WTC11 (cell line): Measurements from ENCODE around the gene SUPV3L1. TPM values are rescaled to one million over a fixed set of nuclear protein-coding genes. Genes with fewer than 3 reads are reported as not detected.

Experiments used
- ATAC-seq: fragments of 200-7000 bp; cut with Tn5 transposase; 2 replicates; pipeline ENCODE4 v1.10.0; 2021; ENCODE audit warnings: mild to moderate bottlenecking, moderate library complexity
- CTCF ChIA-PET: fragments of 300-600 bp; sonication (Branson Sonifier 250); formaldehyde crosslinking; loops from one replicate; lab custom pipeline; 2021; ENCODE audit warnings: antibody characterized with exemption; lab: Charles Lee
- POLR2A ChIA-PET: fragments of 350-600 bp; sonication (Branson Sonifier 250); formaldehyde crosslinking; loops from one replicate; lab custom pipeline; 2021; ENCODE audit warnings: antibody characterized with exemption; lab: Charles Lee
- DNase-seq: peaks from one replicate; pipeline ENCODE4 v3.0.0; 2021; ENCODE audit warnings: low spot score
- H3K27ac Mint-ChIP-seq: 2 replicates; pipeline ENCODE4 v1.8.0; 2021; ENCODE audit warnings: mixed read lengths
- H3K27me3 Mint-ChIP-seq: 2 replicates; pipeline ENCODE4 v1.8.0; 2021; ENCODE audit warnings: low read depth, mild to moderate bottlenecking, moderate library complexity, mixed read lengths
- H3K36me3 Mint-ChIP-seq: 2 replicates; pipeline ENCODE4 v1.8.0; 2021; ENCODE audit warnings: mixed read lengths
- H3K4me1 Mint-ChIP-seq: 2 replicates; pipeline ENCODE4 v1.8.0; 2022; ENCODE audit warnings: mixed read lengths
- H3K4me3 Mint-ChIP-seq: 2 replicates; pipeline ENCODE4 v1.8.0; 2021; ENCODE audit warnings: mild to moderate bottlenecking, moderate library complexity, mixed read lengths
- H3K9me3 Mint-ChIP-seq: 2 replicates; pipeline ENCODE4 v1.8.0; 2021; ENCODE audit warnings: mixed read lengths
- CREB1 ChIP-seq: sonication (generic); formaldehyde crosslinking; IDR thresholded peaks from 2 replicates; pipeline ENCODE4 v1.8.0; 2023; ENCODE audit warnings: mild to moderate bottlenecking, missing genetic modification reagents
- CREM ChIP-seq: sonication (generic); formaldehyde crosslinking; IDR thresholded peaks from 2 replicates; pipeline ENCODE4 v1.8.1; 2022; ENCODE audit warnings: mild to moderate bottlenecking, missing genetic modification reagents, moderate library complexity
- FOXJ3 ChIP-seq: sonication (generic); formaldehyde crosslinking; IDR thresholded peaks from 2 replicates; pipeline ENCODE4 v1.9.0; 2021; ENCODE audit warnings: missing genetic modification reagents, mild to moderate bottlenecking, borderline replicate concordance
- IRF2 ChIP-seq: sonication (generic); formaldehyde crosslinking; IDR thresholded peaks from 2 replicates; pipeline ENCODE4 v1.8.0; 2022; ENCODE audit warnings: low read depth, missing genetic modification reagents, borderline replicate concordance
- JAZF1 ChIP-seq: fragments of 250-450 bp; sonication (Bioruptor Pico); IDR thresholded peaks from 2 replicates; pipeline ENCODE4 v1.9.0; 2021; ENCODE audit warnings: moderate library complexity, mild to moderate bottlenecking, inconsistent platforms
- MXD4 ChIP-seq: fragments of 250-450 bp; sonication (Bioruptor Pico); IDR thresholded peaks from 2 replicates; pipeline ENCODE4 v1.8.0; 2021; ENCODE audit warnings: mild to moderate bottlenecking, moderate library complexity, borderline replicate concordance
- NFE2L1 ChIP-seq: sonication (generic); formaldehyde crosslinking; IDR thresholded peaks from 2 replicates; pipeline ENCODE4 v1.8.1; 2023; ENCODE audit warnings: missing genetic modification reagents
- NFYB ChIP-seq: sonication (generic); formaldehyde crosslinking; conservative IDR thresholded peaks from 2 replicates; pipeline ENCODE4 v1.8.0; 2022; ENCODE audit warnings: low read depth, missing genetic modification reagents
- PREB ChIP-seq: sonication (generic); formaldehyde crosslinking; IDR thresholded peaks from 2 replicates; pipeline ENCODE4 v1.8.1; 2022; ENCODE audit warnings: mild to moderate bottlenecking, missing genetic modification reagents, moderate library complexity, borderline replicate concordance
- PRRX2 ChIP-seq: fragments of 250-450 bp; sonication (Bioruptor Pico); IDR thresholded peaks from 2 replicates; pipeline ENCODE4 v1.8.0; 2021; ENCODE audit warnings: mild to moderate bottlenecking
- RELA ChIP-seq: sonication (generic); formaldehyde crosslinking; IDR thresholded peaks from 2 replicates; pipeline ENCODE4 v1.8.1; 2022; ENCODE audit warnings: missing genetic modification reagents, mild to moderate bottlenecking, borderline replicate concordance
- SMAD3 ChIP-seq: sonication (generic); formaldehyde crosslinking; IDR thresholded peaks from 2 replicates; pipeline ENCODE4 v1.8.0; 2022; ENCODE audit warnings: missing genetic modification reagents, mild to moderate bottlenecking, borderline replicate concordance
- SP1 ChIP-seq: sonication (generic); formaldehyde crosslinking; conservative IDR thresholded peaks from 2 replicates; pipeline ENCODE4 v1.8.1; 2022; ENCODE audit warnings: missing genetic modification reagents
- TEAD4 ChIP-seq: sonication (generic); formaldehyde crosslinking; IDR thresholded peaks from 2 replicates; pipeline ENCODE4 v1.8.0; 2022; ENCODE audit warnings: mild to moderate bottlenecking, missing genetic modification reagents
- TP53 ChIP-seq: sonication (generic); formaldehyde crosslinking; IDR thresholded peaks from 2 replicates; pipeline ENCODE4 v1.8.1; 2023; ENCODE audit warnings: mild to moderate bottlenecking, missing genetic modification reagents
- USF1 ChIP-seq: sonication (generic); formaldehyde crosslinking; IDR thresholded peaks from 2 replicates; pipeline ENCODE4 v1.8.0; 2022; ENCODE audit warnings: mild to moderate bottlenecking, missing genetic modification reagents
- ZNF219 ChIP-seq: sonication (generic); formaldehyde crosslinking; IDR thresholded peaks from 2 replicates; pipeline ENCODE4 v1.8.0; 2023; ENCODE audit warnings: missing genetic modification reagents, mild to moderate bottlenecking, borderline replicate concordance
- ZNF512 ChIP-seq: sonication (generic); formaldehyde crosslinking; IDR thresholded peaks from 2 replicates; pipeline ENCODE4 v1.8.1; 2022; ENCODE audit warnings: missing genetic modification reagents, borderline replicate concordance
- total RNA-seq: library from RNA; stranded (reverse); gene quantifications from 3 replicates; pipeline ENCODE4 v1.2.3, GENCODE V29; 2021
- TF ChIP-seq, protein P1 (sequence below): sonication (generic); formaldehyde crosslinking; IDR thresholded peaks from 2 replicates; pipeline ENCODE4 v1.8.0; 2022; ENCODE audit warnings: mild to moderate bottlenecking, missing genetic modification reagents
- TF ChIP-seq, protein P2 (sequence below): sonication (generic); formaldehyde crosslinking; IDR thresholded peaks from 2 replicates; pipeline ENCODE4 v1.8.1; 2023; ENCODE audit warnings: mild to moderate bottlenecking, moderate library complexity, missing genetic modification reagents
- TF ChIP-seq, protein P3 (sequence below): sonication (generic); formaldehyde crosslinking; IDR thresholded peaks from 2 replicates; pipeline ENCODE4 v1.8.1; 2023; ENCODE audit warnings: mild to moderate bottlenecking, missing genetic modification reagents, moderate library complexity
- TF ChIP-seq, protein P4 (sequence below): sonication (generic); formaldehyde crosslinking; IDR thresholded peaks from 2 replicates; pipeline ENCODE4 v1.8.1; 2022; ENCODE audit warnings: low read depth, missing genetic modification reagents, borderline replicate concordance
- TF ChIP-seq, protein P5 (sequence below): sonication (generic); formaldehyde crosslinking; IDR thresholded peaks from 2 replicates; pipeline ENCODE4 v1.8.1; 2022; ENCODE audit warnings: mild to moderate bottlenecking, moderate library complexity, missing genetic modification reagents

SUPV3L1 gene
- total RNA-seq, 1 experiment from 2014 or later = 41.2 TPM

- Mint-ChIP-seq H3K4me1 (no peaks in the 10 kb centered on the region), H3K9me3 (no peaks in the 10 kb centered on the region), H3K4me3 (no peak overlapping the region), H3K27me3 (no peaks in the 10 kb centered on the region), H3K36me3 (peaks cover 5% of the 10 kb centered on the region), H3K27ac (no peak overlapping the region)
- no peak for DNase-seq
- TF ChIP-seq CREB1 (CRISPR knock-in tag) (no peak), JAZF1 (CRISPR knock-in tag) (no peak), USF1 (CRISPR knock-in tag) (no peak), SP1 (CRISPR knock-in tag) (no peak), ZNF219 (CRISPR knock-in tag) (no peak), MXD4 (CRISPR knock-in tag) (no peak), TP53 (CRISPR knock-in tag) (no peak), ZNF512 (CRISPR knock-in tag) (no peak), IRF2 (CRISPR knock-in tag) (no peak), TEAD4 (CRISPR knock-in tag) (no peak), RELA (CRISPR knock-in tag) (no peak), NFYB (CRISPR knock-in tag) (no peak), PRRX2 (CRISPR knock-in tag) (no peak), PREB (CRISPR knock-in tag) (no peak), CREM (CRISPR knock-in tag) (no peak)
- TF ChIP-seq, protein P1, sequence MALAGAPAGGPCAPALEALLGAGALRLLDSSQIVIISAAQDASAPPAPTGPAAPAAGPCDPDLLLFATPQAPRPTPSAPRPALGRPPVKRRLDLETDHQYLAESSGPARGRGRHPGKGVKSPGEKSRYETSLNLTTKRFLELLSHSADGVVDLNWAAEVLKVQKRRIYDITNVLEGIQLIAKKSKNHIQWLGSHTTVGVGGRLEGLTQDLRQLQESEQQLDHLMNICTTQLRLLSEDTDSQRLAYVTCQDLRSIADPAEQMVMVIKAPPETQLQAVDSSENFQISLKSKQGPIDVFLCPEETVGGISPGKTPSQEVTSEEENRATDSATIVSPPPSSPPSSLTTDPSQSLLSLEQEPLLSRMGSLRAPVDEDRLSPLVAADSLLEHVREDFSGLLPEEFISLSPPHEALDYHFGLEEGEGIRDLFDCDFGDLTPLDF (CRISPR knock-in tag) = no peak
- TF ChIP-seq, protein P2, sequence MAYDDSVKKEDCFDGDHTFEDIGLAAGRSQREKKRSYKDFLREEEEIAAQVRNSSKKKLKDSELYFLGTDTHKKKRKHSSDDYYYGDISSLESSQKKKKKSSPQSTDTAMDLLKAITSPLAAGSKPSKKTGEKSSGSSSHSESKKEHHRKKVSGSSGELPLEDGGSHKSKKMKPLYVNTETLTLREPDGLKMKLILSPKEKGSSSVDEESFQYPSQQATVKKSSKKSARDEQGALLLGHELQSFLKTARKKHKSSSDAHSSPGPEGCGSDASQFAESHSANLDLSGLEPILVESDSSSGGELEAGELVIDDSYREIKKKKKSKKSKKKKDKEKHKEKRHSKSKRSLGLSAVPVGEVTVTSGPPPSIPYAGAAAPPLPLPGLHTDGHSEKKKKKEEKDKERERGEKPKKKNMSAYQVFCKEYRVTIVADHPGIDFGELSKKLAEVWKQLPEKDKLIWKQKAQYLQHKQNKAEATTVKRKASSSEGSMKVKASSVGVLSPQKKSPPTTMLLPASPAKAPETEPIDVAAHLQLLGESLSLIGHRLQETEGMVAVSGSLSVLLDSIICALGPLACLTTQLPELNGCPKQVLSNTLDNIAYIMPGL (CRISPR knock-in tag) = no peak
- TF ChIP-seq, protein P3, sequence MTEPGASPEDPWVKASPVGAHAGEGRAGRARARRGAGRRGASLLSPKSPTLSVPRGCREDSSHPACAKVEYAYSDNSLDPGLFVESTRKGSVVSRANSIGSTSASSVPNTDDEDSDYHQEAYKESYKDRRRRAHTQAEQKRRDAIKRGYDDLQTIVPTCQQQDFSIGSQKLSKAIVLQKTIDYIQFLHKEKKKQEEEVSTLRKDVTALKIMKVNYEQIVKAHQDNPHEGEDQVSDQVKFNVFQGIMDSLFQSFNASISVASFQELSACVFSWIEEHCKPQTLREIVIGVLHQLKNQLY (CRISPR knock-in tag) = no peak
- ChIA-PET POLR2A (no interaction called here), CTCF (no interaction called here)
- no peak for ATAC-seq
These were observed 33.7 kb downstream of the SUPV3L1 start for GRCh38 chr10:69213591-69214311.

DNA sequence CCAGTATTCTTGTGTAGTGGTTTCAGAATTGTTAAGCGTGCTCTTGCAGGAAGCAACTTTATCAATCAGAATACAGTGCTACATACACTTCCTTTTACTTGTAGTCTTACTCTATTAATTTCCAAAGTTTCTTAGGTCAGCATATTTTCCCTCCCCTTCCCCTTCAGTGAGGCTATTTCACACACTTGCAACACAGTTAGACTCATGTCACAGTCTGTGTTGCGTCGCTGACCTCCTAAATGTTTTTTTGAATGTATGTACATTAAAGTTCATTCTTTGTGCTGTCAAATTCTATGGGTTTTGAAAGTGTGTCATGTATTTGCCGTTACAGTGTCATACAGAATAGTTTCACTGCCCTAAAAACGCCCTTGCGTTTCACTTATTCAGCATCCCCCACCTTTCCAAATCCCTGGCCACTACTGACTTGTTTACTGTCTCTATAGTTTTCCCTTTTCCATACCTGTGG is 34.7 kb downstream of the SUPV3L1 start:
- no peak for DNase-seq
- no peak for ATAC-seq
- H3K27me3 Mint-ChIP-seq = no peaks in the 10 kb centered on the region
- no peaks in the 10 kb centered on the region for H3K4me1 Mint-ChIP-seq
- no peaks in the 10 kb centered on the region for H3K36me3 Mint-ChIP-seq
- POLR2A ChIA-PET = no interaction called here
- no peaks in the 10 kb centered on the region for H3K9me3 Mint-ChIP-seq
- CTCF ChIA-PET = interaction anchor here (0.7 to 1.2 kb wide), 3 partner anchors 178 to 193 kb away, joined by 3 read pairs; no protein-coding TSS in a partner anchor
- H3K27ac Mint-ChIP-seq = no peak overlapping the region
- no peak overlapping the region for H3K4me3 Mint-ChIP-seq
- TF ChIP-seq FOXJ3 (no peak), SMAD3 (CRISPR knock-in tag) (no peak), NFE2L1 (CRISPR knock-in tag) (no peak), ZNF512 (CRISPR knock-in tag) (no peak), RELA (CRISPR knock-in tag) (no peak)
- TF ChIP-seq, protein P4, sequence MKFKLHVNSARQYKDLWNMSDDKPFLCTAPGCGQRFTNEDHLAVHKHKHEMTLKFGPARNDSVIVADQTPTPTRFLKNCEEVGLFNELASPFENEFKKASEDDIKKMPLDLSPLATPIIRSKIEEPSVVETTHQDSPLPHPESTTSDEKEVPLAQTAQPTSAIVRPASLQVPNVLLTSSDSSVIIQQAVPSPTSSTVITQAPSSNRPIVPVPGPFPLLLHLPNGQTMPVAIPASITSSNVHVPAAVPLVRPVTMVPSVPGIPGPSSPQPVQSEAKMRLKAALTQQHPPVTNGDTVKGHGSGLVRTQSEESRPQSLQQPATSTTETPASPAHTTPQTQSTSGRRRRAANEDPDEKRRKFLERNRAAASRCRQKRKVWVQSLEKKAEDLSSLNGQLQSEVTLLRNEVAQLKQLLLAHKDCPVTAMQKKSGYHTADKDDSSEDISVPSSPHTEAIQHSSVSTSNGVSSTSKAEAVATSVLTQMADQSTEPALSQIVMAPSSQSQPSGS (CRISPR knock-in tag) = no peak
- TF ChIP-seq, protein P5, sequence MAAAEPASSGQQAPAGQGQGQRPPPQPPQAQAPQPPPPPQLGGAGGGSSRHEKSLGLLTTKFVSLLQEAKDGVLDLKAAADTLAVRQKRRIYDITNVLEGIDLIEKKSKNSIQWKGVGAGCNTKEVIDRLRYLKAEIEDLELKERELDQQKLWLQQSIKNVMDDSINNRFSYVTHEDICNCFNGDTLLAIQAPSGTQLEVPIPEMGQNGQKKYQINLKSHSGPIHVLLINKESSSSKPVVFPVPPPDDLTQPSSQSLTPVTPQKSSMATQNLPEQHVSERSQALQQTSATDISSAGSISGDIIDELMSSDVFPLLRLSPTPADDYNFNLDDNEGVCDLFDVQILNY (CRISPR knock-in tag) = no peak
